GM19023 (cell line): Measurements from ENCODE around the gene ELOVL5.

Source experiments
- ATAC-seq: cut with Tn5 transposase; IDR thresholded peaks from one replicate; pipeline ENCODE4 v1.9.1; 2021; ENCODE audit warnings: mild to moderate bottlenecking, moderate library complexity; ENCODE audit not compliant: unreplicated experiment

Gene ELOVL5

DNA sequence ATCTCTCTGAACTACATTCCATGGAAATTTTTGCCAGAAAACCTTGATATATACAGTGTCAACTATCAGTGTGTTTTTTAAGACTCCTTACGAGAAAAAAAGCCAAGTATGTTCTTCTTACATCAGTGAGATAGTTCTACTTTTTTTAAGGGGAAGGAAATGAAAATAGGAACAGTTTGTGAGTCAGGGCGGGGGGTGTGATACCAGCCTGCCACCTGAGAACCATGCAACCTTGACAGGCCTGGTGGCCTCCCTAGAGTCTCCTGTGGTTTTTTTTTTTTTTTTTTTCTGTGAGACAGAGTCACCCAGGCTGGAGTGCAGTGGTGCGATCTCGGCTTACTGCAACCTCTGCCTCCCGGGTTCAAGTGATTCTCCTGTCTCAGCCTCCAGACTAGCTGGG is 103.8 kb downstream of the ELOVL5 start:
- peak; percentile 65 for ATAC-seq

DNA sequence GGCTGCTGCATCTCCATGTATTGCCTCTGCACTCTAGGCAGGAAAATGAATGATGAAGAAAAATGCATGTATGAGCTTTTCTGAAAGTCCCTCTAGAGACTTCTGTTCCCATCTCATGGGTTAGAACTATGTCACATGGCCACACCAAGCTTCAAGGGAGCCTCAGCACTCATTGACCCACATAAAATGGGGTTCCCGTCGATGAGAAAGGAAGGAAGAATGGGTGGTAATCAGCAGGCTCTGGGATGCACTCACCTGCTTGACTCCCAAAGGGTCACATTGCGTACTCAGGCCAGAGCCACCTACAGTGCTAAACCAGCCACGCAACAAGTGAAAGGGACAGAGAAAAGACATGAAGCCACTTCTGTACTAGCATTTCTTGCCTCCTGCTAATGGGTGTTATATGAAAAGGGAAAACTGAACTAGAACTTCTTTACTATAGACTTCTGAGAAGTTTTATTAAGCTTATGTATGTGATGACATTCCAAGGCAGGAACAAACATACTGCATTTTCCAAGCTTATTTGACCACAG is 104.3 kb downstream of the ELOVL5 start:
- ATAC-seq = no peak

DNA sequence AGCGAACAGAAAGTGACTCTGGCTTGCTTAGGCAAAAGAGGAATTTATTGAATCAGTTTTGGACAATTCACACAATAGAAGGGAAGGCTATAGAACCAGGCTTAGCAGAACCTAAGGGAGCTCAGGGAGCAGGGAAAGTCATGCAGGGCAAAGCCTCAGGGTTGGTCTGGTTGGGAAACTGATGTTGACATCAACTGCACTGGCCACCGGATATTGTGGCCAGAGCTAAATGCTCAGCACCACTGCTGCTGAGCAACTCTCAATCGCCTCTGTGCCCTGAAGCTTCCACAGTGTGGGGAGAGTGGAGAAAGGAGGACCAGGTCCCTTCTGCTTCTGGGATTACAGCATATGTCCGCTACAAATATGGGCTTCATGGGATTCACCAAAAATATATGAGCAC is 106.8 kb downstream of the ELOVL5 start:
- ATAC-seq = no peak

DNA sequence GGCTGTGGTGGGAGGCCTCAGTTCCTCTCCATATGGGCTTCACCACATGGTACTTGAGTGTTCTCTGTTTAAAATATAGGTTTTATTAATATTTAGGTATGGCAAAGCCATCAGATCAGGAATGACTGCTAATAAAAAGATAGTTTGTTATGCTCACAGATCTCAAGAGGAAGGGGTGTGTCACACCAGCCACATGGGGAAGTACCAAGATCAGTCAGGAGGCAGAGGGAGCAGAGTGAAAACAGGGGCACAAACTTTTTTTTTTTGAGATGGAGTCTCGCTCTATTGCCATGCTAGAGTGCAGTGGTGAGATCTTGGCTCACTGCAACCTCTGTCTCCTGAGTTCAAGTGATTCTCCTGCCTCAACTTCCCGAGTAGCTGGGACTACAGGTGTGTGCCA is 108.0 kb downstream of the ELOVL5 start:
- no peak for ATAC-seq

DNA sequence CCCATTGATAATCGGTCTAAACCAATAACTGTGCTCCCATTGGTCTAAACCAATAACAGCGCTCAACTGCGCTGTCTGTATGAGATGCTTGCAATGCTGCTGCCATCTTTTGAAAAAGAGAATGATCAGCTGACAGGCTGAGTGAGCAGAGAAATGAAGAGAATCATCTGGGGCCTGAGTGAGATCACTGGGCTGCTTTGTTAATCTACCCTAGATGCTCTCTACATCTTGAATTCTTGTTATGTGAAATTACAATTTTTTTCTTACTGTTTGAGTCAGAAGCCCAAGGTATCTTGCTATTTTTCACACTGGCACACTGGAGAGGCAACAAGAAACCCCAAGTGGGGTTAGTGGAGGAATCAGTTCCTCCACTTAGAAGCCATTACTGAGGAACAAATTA is 108.6 kb downstream of the ELOVL5 start:
- no peak for ATAC-seq

DNA sequence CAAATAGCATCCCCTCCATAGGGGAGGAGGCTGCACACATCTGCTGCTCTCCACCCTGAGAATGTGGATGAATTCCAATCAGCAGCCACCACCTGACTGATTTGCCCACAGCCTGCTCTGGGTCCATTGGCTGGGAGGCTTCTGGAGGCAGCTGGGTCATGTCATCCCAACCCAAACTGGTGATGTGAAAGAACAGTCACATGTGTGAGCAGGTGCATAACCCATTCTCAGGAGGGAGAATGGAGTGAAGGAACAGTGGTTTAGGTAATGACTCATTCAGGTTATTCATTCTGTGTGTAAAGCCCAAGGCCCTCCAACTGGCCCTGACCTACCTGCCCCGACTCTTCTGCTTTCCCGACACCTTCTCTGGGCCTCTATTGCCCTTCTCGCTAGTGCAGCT is 109.2 kb downstream of the ELOVL5 start:
- peak; percentile 66 for ATAC-seq

DNA sequence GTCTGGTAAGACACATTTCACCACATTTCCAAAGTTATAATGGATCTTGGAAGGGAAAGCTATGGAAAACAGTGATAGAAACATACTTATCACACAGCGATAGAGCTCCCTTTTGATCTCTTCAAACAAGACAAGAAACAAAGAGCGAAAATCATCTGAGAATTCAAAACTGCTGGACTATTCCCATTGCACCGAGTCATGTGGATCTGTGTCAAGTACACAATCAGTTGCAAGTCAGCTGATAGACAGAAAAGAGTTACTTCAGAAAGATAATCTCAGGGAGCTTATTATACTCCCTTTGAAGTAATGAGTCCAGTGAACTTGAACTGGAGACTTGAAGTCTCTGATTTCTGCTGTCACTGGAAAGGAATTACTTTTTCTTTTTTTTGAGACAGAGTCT is 110.4 kb downstream of the ELOVL5 start:
- ATAC-seq = no peak

DNA sequence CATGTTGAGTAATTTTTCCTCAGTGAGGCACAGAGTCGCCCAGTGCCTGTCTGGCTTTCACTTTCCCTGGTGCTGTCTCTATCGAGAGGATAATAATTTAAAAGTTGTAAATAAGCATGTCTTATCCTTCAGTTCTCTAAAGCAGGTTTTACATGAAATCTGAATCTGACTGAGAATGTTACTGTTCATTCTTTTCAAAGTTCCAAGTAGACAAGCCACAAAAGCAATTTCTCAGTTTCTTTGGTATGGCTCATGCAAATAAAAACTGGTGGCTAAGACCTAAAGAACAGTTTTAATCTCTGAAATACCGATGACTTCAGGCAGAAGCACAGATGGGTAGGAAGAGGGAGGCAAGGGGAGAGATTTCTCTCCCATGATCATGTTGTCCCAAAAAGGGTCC is 112.5 kb downstream of the ELOVL5 start:
- no peak for ATAC-seq

DNA sequence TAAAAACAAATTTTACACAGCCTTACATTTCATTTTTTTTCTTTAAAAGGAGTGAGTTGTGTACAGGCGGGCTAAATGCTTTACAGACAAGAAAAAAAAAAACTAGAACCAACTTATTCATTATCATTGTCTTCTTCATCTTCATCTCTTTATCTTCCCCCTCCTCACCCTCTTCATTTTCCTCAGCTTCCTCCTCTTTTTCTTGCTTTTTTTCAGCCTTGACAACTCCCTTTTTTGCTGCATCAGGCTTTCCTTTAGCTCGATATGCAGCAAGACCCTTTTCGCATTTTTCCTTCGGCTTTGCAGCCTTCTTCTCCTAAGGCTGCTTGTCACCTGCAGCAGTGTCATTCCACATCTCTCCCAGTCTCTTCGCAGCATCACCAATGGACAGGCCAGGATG is 113.2 kb downstream of the ELOVL5 start:
- ATAC-seq = no peak

DNA sequence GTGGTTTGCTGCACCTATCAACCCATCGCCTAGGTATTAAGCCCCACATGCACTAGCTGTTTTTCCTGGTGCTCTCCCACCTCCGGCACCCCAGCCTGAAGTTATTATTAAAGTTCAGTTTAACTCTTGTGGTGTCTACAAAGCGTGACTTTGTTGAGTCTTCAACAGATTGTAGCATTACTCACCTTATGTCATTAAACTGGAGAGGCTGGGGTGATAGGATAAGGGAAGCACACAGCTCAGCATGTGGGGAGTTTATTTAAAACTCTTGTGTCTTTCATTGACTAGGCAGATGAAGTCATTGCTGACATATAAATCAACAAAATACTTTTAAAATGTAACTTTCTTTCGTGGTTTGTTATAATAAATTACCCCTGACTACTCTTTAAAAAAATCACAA is 115.4 kb downstream of the ELOVL5 start:
- no peak for ATAC-seq

DNA sequence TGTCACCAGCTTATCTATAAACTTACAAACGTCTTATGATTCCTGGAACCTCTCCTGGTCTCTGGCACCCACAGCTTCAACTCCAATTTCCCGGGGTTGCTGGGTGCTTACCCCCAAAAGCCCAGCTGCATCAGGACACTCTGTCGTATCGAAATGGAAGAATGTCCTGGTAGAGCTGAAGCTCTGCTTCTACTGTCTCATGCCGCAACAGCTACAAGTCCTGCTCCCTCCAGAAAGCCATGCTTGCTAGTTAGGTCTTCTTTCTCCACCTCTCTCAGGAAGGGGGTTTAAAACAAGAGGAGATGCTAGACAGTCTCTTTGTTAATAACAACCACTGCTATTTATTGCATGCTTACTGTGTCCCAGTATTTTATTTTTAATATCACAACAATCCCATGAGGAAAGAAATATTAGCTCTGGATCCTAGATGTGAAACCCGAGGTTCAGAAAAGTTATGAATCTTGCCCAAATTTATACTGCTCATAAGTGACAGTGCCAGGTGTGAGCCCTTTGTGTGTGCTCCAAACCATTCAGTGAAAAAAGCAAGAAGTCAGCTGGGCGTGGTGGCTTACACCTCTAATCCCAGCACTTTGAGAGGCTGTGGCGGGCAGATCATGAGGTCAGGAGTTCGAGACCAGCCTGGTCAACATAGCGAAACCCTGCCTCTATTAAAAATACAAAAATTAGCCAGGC is 117.8 kb downstream of the ELOVL5 start:
- ATAC-seq = no peak

DNA sequence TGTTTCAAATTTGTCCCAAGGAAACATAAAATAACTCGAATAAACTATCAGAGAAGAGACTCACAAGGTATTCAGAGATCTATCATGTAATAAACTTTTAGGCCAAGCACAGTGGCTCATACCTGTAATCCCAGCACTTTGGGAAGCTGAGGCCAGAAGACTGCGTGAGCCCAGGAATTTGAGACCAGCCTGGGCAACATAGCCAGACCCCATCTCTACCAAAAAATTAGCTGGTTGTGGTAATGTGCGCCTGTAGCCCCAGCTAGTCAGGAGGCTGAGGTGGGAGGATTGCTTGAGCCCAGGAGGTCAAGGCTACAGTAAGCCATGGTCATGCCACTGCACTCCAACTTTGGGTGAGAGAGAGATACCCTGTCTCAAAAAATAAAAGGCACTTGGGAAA is 120.9 kb downstream of the ELOVL5 start:
- ATAC-seq = no peak

DNA sequence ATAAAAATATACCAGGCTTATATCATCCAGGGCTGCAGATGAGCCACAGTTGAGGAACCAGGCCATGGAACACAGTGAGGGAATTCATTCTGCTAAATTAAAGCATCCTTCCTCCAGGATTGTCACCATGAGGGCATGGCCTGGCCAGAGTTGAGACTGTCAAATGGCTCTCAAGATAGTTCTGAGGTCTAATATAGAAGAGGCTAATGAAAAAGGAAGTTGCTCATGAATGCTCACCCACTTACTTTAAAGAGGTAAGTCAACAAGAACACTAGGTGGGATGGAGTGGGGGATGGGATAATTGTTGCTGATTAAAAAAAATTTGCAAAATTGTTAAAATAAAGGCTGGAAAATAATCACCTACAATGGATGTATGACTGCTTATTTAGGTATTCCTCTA is 128.1 kb downstream of the ELOVL5 start:
- no peak for ATAC-seq
